Stomach (tissue), 4 donors: ENCODE results near the gene SMIM14.

Experiments used
- POLR2A ChIP-seq, 4 donors: fragments of 450-650 bp; IDR thresholded peaks; one replicate each; pipeline ENCODE4 v1.6.1; 2016; ENCODE audit warnings: antibody characterized with exemption in 4 of 4, control low read depth in 2 of 4, mild to moderate bottlenecking in 1 of 4, moderate library complexity in 1 of 4
- TF ChIP-seq, protein P1 (sequence below), 7 experiments: fragments of 450-650 bp in 4 of 7; fragments of 200-600 bp in 3 of 7; sonication (generic) in 3 of 7; IDR thresholded peaks; one replicate each; pipeline ENCODE4 v1.5.1; 2016 to 2019; ENCODE audit warnings: antibody characterized with exemption in 7 of 7, control low read depth in 2 of 7, mild to moderate bottlenecking in 1 of 7

DNA sequence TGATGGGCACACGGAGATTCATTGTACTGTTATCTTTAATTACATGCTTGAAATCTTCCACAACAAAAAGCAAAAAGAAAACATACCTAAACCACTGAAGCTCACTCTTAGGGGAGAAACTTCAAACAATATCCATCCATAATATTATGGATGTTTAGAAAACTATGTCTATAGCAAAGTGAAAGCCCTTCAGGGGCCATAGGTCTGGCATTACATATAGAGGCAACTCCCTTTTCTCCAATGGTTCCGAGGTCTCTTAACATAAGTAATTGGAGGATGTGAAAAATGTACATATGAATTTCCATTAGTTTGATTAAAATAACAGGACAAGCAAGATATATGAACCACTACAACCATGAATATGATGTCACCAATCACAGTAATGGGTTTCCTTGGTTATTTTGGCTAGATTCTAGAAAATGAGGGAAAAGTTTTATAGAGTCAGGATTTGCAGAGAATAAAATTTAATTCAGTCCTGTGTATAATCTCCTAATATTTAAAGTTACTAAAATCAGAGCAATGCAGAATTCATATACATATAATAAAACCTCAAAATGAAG is 122.2 kb downstream of the SMIM14 start:
- TF ChIP-seq, protein P1, sequence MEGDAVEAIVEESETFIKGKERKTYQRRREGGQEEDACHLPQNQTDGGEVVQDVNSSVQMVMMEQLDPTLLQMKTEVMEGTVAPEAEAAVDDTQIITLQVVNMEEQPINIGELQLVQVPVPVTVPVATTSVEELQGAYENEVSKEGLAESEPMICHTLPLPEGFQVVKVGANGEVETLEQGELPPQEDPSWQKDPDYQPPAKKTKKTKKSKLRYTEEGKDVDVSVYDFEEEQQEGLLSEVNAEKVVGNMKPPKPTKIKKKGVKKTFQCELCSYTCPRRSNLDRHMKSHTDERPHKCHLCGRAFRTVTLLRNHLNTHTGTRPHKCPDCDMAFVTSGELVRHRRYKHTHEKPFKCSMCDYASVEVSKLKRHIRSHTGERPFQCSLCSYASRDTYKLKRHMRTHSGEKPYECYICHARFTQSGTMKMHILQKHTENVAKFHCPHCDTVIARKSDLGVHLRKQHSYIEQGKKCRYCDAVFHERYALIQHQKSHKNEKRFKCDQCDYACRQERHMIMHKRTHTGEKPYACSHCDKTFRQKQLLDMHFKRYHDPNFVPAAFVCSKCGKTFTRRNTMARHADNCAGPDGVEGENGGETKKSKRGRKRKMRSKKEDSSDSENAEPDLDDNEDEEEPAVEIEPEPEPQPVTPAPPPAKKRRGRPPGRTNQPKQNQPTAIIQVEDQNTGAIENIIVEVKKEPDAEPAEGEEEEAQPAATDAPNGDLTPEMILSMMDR (IDR thresholded peaks at IDR 0.05) = no peak
- no peak for TF ChIP-seq POLR2A (IDR thresholded peaks at IDR 0.05)
